Inflammatory macrophage treated with lipopolysaccharide for 4 hours (primary cell): ENCODE data around the gene CENPU.
"Not testable (repeated sequence)": the region's sequence is repeated elsewhere in the genome, so short reads cannot be mapped to it uniquely, and the experiment has no call there.

ENCODE experiments used
- DNase-seq: peaks from one replicate; pipeline ENCODE4 v3.0.0-alpha.2; 2020

Gene CENPU

GRCh38 chr4:184751585-184751956 is 17.7 kb upstream of the CENPU start:
- no peak for DNase-seq

DNA sequence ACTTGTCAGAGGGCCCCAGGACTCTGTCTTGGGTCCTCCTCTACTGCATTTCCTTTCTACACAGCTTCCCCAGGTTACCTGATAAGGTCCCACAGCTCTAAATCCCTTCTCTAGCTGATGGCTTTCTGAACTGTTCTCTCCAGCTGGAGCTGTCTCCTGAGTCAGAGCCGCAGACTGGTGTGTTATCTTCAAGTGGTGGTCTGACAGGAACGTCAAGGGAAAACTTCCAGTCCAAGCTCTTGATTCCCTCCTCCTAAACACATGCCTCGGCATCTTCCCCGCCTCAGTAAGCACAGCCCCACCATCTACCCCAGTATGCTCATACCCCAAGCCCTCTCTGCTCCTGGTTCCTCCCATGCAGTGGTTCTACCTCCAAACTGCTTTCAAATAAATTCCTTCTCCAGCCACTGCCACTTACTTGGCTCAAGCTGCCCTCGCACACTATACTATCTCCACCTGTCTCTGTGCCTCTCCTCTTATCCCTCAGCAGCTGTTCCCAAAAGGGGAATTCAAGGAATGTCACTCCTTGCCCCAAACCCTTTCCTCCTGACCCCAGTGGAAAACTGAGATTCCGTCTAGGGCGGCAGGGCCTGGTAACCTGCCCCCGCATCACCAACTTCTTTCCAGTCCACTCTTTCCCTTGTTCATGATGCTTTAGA is 17.2 kb upstream of the CENPU start:
- DNase-seq: no peak

- DNase-seq: no peak
These were observed 14.4 kb upstream of the CENPU start for GRCh38 chr4:184748251-184748652.

- DNase-seq: no peak
These were observed 13.3 kb upstream of the CENPU start for GRCh38 chr4:184747034-184747830.

DNA sequence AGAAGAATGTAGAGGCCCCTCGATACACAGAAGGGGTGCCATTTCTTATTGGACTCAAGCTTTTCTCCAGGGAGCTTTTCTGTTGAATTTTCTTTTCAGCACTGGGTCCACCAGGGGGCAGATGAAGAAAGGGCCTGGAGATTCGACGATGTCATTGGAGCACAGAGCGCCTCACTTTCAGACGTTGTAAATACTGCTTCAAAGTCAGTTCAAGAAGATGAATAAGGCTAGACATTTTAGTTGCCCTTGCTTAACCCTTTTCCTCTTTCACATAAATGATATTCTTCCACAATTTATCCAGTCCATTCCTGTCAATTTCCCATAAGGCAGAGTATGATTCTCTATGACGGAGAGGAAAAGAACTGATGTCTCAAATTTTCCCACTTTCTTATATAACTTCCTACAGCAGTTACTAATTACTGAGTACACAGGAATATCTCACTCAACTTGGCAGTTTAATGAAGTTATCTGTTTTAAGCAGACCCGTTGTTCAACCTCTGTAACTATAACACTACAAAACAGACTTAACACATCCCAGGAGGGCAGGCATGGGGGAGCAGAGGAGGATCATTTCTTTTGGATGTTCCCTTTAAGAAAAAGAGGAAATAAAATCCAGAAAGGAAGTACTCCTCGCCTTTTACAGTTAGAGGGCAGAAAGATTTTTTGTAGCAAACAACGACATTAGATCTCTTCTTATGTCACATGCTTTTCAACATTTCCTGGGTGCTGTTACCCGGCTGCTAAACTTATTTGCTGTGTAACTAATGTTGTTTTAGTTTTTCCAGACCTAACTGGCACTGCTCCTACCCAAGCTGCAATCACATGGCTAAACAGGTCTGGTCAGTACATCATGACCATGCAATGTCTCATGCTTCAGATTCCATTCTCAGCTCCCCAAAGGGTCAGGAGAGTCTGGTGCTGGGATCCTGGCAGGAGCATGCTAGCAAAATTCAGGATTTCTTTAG is 12.2 kb upstream of the CENPU start:
- DNase-seq: peak; percentile 60

DNA sequence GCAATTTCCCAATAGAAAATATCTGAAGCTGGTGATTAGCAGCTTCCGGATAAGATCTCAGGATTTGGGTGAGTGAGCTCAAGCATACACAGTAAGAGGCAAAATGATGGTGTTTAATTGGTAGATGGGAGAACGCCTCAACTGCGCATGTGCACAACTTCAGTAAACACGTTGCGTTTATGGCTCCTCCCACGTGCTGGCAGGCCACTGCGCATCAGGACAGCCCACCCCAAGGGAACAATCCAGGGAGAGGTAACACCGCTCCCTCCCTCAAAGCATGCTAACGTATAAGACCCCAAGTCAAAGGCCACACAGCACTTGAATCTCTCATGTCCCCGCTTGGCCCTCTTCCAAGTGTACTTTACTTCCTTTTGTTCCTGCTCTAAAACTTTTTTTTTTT is 10.3 kb upstream of the CENPU start:
- no peak for DNase-seq

DNA sequence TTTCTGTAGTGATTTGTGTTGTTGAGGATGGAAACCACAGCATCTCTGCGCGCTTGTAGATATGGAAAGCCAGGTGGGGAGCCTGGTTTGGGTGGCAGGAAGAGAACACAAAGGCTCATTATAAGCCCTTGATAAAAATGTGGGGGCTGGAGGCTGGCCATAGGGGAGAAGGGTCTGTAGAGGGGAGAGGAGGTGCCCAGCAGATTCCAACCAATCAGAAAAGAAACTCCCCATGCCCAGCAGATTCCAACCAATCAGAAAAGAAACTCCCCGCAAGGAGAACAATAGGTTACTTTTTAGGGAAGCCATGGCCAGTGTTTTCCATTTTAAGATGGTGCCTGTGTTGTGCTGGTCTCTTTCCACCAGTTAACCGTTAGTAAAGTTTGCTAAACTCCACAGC is 9.8 kb upstream of the CENPU start:
- no peak for DNase-seq

DNA sequence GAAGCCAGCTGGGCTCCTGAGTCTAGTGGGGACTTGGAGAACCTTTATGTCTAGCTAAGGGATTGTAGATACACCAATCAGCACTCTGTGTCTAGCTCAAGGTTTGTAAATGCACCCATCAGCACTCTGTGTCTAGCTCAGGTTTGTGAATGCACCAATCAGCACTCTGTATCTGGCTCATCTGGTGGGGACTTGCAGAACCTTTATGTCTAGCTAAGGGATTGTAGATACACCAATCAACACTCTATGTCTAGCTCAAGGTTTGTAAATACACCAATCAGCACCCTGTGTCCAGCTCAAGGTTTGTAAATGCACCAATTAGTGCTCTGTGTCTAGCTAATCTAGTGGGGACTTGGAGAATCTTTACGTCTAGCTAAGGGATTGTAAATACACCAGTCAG is 7.8 kb upstream of the CENPU start:
- DNase-seq: not testable (repeated sequence)

DNA sequence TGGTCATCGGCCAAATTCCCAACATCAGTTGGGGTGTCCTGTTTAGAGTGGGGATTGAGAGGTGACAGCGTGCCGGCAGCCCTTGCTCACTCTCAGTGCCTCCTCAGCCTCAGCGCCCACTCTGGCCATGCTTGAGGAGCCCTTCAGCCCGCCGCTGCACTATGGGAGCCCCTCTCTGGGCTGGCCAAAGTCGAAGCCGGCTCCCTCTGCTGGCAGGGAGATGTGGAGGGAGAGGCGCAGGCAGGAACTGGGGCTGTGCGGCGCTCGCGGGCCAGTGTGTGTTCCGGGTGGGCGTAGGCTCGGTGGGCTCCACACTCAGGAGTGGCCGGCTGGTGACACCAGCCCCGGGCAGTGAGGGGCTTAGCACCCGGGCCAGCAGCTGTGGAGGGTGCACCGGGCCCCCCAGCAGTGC is 7.1 kb upstream of the CENPU start:
- DNase-seq: no peak

DNA sequence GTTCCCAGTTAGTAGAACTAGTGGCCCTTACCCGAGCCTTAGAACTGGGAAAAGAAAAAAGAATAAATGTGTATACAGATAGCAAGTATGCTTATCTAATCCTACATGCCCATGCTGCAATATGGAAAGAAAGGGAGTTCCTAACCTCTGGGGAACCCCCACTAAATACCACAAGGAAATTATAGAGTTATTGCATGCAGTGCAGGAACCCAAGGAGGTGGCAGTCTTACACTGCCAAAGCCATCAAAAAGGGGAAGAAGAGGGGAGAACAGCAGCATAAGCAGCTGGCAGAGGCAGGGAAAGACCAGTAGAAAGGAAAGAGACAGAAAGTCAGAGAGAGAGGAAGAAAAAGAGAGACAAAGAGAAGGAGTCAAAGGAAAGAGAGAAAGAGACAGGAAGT is 5.7 kb upstream of the CENPU start:
- DNase-seq: peak; percentile 74

DNA sequence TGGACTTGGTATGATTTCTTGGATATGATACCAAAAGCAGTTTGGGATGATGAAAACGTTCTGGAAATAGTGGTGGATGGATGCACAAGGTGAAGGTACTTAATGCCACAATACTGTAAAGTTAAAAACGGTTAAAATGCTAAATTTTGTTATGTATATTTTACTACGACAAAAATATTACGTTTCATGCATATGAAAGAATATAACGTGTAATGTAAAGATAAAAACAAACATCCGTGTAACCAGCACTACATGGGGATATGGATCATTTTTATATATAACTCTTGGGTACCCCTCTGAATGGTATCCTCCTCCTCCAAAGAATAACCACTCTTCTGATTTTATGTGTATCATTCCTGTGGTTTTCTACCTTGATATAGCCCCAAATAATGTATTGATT is 862 bp upstream of the CENPU start:
- no peak for DNase-seq

- DNase-seq: no peak
These were observed 1.8 kb downstream of the CENPU start for GRCh38 chr4:184732126-184732525.

DNA sequence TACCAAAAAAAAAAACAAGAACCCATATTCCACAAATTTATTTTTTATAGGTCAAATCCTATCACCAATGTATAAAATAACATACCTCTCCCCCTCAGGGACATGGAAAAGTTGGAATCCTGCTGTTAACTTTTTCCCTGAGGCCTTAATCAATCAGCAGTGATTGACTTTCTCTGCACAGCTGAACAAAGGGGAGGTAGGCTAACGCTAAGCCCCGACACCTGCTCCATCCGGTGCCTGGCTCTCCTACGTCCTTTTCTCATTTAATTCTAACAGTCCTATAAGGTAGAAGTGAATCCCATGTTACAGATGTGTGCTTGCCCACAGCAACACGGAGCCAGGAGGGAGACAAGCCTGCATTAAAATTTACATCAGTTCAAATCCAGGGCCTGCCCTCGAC is 2.8 kb downstream of the CENPU start:
- no peak for DNase-seq

GRCh38 chr4:184729946-184730345 is 4.0 kb downstream of the CENPU start:
- DNase-seq: no peak

DNA sequence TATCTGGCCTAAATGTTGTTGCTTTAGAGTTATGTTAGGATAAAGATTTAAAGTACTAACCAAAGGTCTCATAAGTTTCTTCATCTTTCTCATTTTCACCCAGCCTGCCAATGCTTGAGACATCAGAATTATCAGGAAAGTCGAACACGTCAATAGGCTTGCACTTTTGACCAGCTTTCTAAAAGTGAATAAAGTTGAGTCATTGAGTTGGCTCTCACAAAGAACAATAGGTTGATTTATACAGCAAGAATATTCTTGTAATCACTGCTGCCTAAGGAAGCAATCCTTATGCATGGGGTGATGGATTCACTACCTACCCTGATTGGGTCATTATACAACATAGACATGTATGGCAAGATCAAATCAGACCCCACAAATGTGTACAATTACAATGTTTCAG is 5.0 kb downstream of the CENPU start:
- no peak for DNase-seq

GRCh38 chr4:184727430-184727829 is 6.5 kb downstream of the CENPU start:
- DNase-seq: no peak

- no peak for DNase-seq
These were observed 11.1 kb downstream of the CENPU start for GRCh38 chr4:184722798-184723197.

- no peak for DNase-seq
These were observed 12.6 kb downstream of the CENPU start for GRCh38 chr4:184721254-184721653.

DNA sequence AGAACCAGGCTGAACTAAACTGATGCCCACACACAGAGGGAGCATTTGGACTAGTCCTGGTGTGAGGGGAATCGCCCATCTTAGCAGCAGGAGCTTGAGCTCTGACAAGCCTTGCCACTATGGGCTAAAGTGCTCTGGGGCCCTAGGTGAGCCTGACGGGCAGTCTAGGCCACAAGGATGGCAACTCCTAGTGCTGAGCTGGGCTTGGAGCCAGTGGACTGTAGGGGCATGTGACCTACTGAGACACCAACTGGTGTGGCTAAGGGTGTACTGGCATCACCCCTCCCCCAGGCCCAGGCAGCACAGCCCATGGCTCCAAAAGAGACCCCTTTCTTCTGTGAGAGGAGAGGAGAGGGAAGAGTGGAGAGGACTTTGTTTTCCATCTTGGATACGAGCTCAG is 14.5 kb downstream of the CENPU start:
- no peak for DNase-seq

- DNase-seq: no peak
These were observed 18.4 kb downstream of the CENPU start for GRCh38 chr4:184715526-184715925.

DNA sequence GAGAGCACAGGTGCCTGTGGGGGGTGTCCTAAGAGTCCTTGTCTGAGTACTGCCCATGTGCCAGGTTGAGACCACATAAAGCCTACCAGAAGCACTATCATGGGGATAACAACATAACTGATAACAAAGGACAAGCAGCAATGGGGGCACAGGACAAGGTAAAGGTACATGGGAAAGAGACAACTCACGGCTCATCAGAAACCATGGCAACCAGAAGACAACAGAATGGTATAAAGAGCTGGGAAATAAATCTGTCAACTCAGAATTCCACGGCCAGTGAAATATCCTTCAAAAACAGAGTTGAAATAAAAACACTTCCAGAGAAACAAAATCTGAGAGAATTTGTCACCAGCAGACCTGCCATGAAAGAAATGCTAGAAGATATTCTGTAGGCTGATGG is 20.0 kb downstream of the CENPU start:
- DNase-seq: no peak

- DNase-seq: no peak
These were observed 21.6 kb downstream of the CENPU start for GRCh38 chr4:184712322-184712721.

DNA sequence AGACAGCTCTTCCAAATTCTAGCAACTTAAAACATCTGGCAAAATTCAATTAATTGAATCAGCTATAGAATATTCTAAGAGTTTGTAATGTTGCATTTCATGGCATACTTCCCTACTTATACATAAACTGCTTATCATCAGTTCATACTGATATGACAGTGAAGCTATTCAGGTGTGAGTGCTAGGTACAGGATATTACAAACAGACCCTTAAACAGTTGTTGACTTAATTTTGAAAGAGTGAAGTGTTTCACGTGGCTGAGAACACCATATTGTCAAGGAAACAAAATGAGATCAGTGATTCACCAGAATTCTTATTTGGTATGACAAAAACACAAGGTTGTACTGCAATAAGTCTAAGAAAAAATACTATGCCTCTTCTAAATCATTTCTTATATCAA is 27.4 kb downstream of the CENPU start:
- no peak for DNase-seq

DNA sequence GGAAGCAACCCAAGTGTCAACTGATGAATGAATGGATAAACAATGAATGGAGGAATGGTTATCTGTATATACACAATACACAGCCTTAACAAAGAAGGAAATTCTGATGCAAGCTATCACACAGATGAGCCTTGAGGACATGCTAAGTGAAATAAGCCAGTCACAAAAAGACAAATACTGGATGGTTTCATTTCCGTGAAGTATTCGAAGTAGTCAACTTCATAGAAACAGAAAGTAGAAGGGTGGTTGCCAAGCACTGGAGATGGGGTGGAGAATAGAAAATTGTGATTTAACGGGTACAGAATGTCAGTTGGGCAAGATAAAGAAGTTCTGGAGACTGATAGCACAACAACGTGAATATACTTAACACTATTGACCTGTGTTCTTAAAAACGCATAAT is 28.2 kb downstream of the CENPU start:
- peak; percentile 58 for DNase-seq
